Measurements from ENCODE around the gene MARCKSL1. TPM values are rescaled to one million over a fixed set of nuclear protein-coding genes. Genes with fewer than 3 reads are reported as not detected.
"Not testable (repeated sequence)": the region's sequence is repeated elsewhere in the genome, so short reads cannot be mapped to it uniquely, and the experiment has no call there.

MARCKSL1 gene
- total and polyA plus RNA-seq, 8 donors: 7.3 to 49.5 (median 16.2) TPM

GRCh38 chr1:32361308-32361673, 25.3 kb upstream of the MARCKSL1 start:
- H3K4me3 ChIP-seq: peak overlapping the region in 3 of 4 donors; percentile 12 to 50 (median 31)
- H3K27ac ChIP-seq: no peak overlapping the region
- peaks cover 0 to 6% (median 4%) of the 10 kb centered on the region in 3 donors for H3K4me1 ChIP-seq
- 57 to 66% methylated on average over 29 to 35 of the region's 35 CpGs for WGBS, 2 donors
- no peaks in the 10 kb centered on the region for H3K9me3 ChIP-seq
- FAIRE-seq (no peak), ATAC-seq (no peak), DNase-seq (peak in 1 of 6 donors; percentile 62)
- H3K27me3 ChIP-seq: no peaks in the 10 kb centered on the region
- intact Hi-C loops (cut with DNase I): no loop called here
- H3K36me3 ChIP-seq: peaks cover 0 to 6% (median 4%) of the 10 kb centered on the region in 3 donors
- no peak for TF ChIP-seq CTCF (IDR thresholded peaks at IDR 0.05)

- Histone ChIP-seq H3K27ac (no peak overlapping the region), H3K4me1 (peaks cover 4 to 8% (median 4%) of the 10 kb centered on the region in 3 donors), H3K27me3 (no peaks in the 10 kb centered on the region), H3K36me3 (peaks cover 0 to 1% (median 0%) of the 10 kb centered on the region in 3 donors), H3K4me3 (no peak overlapping the region), H3K9me3 (no peaks in the 10 kb centered on the region)
- intact Hi-C loops (cut with DNase I): no loop called here
- no peak for TF ChIP-seq CTCF (IDR thresholded peaks at IDR 0.05)
- WGBS, 2 donors: 45 to 55% methylated on average over 3 of the region's 3 CpGs
- ATAC-seq: no peak
- DNase-seq: no peak
- FAIRE-seq: no peak
Observed at GRCh38 chr1:32358435-32358834, 22.4 kb upstream of the MARCKSL1 start.

- Histone ChIP-seq H3K4me1 (peaks cover 4 to 17% (median 11%) of the 10 kb centered on the region in 3 donors), H3K9me3 (no peaks in the 10 kb centered on the region), H3K27me3 (no peaks in the 10 kb centered on the region), H3K27ac (no peak overlapping the region), H3K36me3 (no peaks in the 10 kb centered on the region), H3K4me3 (no peak overlapping the region)
- intact Hi-C loops (cut with DNase I): no loop called here
- DNase-seq: no peak
- WGBS, 2 donors: 70 to 80% methylated on average over 6 of the region's 6 CpGs
- ATAC-seq: no peak
- no peak for FAIRE-seq
- no peak for TF ChIP-seq CTCF (IDR thresholded peaks at IDR 0.05)
Observed at GRCh38 chr1:32357614-32358013, 21.6 kb upstream of the MARCKSL1 start.

GRCh38 chr1:32356478-32356877, 20.4 kb upstream of the MARCKSL1 start:
- Histone ChIP-seq H3K36me3 (no peaks in the 10 kb centered on the region), H3K4me1 (peaks cover 0 to 17% (median 17%) of the 10 kb centered on the region in 3 donors), H3K27me3 (no peaks in the 10 kb centered on the region), H3K27ac (no peak overlapping the region), H3K4me3 (no peak overlapping the region), H3K9me3 (no peaks in the 10 kb centered on the region)
- 92 to 98% methylated on average over 1 of the region's 1 CpG for WGBS, 2 donors
- DNase-seq: no peak
- FAIRE-seq: no peak
- TF ChIP-seq CTCF (IDR thresholded peaks at IDR 0.05): no peak
- ATAC-seq: no peak
- intact Hi-C loops (cut with DNase I): no loop called here

- intact Hi-C loops (cut with DNase I); H3K27ac ChIP-seq; H3K36me3 ChIP-seq; FAIRE-seq; H3K4me3 ChIP-seq; H3K9me3 ChIP-seq; H3K27me3 ChIP-seq; ATAC-seq: not testable (repeated sequence)
- peak in 1 of 6 donors; percentile 6 for DNase-seq
- peaks cover 0 to 17% (median 14%) of the 10 kb centered on the region in 3 donors for H3K4me1 ChIP-seq
- 92 to 95% methylated on average over 5 to 6 of the region's 6 CpGs for WGBS, 2 donors
Observed at GRCh38 chr1:32355778-32356177, 19.7 kb upstream of the MARCKSL1 start.
